Ovary (tissue), 9 donors: Measurements from ENCODE around the gene RBM28. TPM values are rescaled to one million over a fixed set of nuclear protein-coding genes. Genes with fewer than 3 reads are reported as not detected.

ENCODE experiments used
- DNase-seq, 5 donors: peaks; one replicate each; pipeline ENCODE4 v3.0.0-alpha.2; 2019 to 2020
- H3K27ac ChIP-seq, 2 donors: fragments of 200-600 bp; one replicate each; pipeline versions ENCODE4 v1.5.1 to v1.8.0; 2019 to 2022
- H3K27me3 ChIP-seq: fragments of 200-600 bp; one replicate; pipeline ENCODE4 v1.8.0; 2022
- H3K36me3 ChIP-seq: fragments of 200-600 bp; sonication (generic); one replicate; pipeline ENCODE4 v1.5.1; 2019
- H3K4me1 ChIP-seq: one replicate; pipeline ENCODE4 v1.8.1; 2013; ENCODE audit warnings: mild to moderate bottlenecking, moderate library complexity; ENCODE audit not compliant: insufficient read depth
- H3K4me3 ChIP-seq: fragments of 200-600 bp; sonication (generic); one replicate; pipeline ENCODE4 v1.5.1; 2017
- H3K9me3 ChIP-seq, 2 donors: fragments of 200-600 bp in 1 of 2; sonication (generic) in 1 of 2; one replicate each; pipeline versions ENCODE4 v1.5.1 to v1.8.1; 2013 to 2019; ENCODE audit warnings: mild to moderate bottlenecking in 1 of 2, moderate library complexity in 1 of 2
- CTCF ChIP-seq, 3 donors: fragments of 450-650 bp in 2 of 3; fragments of 200-600 bp in 1 of 3; IDR thresholded peaks; one replicate each; pipeline versions ENCODE4 v1.5.1 to v1.8.0; 2016 to 2022; ENCODE audit warnings: antibody characterized with exemption in 3 of 3, mild to moderate bottlenecking in 1 of 3
- EP300 ChIP-seq: sonication (generic); formaldehyde crosslinking; IDR thresholded peaks from one replicate; pipeline ENCODE4 v1.6.1; 2017; ENCODE audit warnings: antibody characterized with exemption
- POLR2A ChIP-seq: fragments of 450-650 bp; IDR thresholded peaks from one replicate; pipeline ENCODE4 v1.6.1; 2017; ENCODE audit warnings: antibody characterized with exemption, mild to moderate bottlenecking, moderate library complexity
- WGBS, 3 donors: extraction: QIAGEN DNeasy Blood & Tissue Kit in 1 of 3; methylation state at CpG; one replicate each; pipeline versions ENCODE4 v1.1.5 to v1.1.7; 2013 to 2017; 5-methylcytosine and 5-hydroxymethylcytosine counted together
- intact Hi-C, 4 donors: fragments of 100-400 bp; cut with DNase I; formaldehyde crosslinking; loops; one replicate each; pipeline versions ENCODE4 v1.11.0 to v1.15.1; 2022 to 2023
- polyA plus RNA-seq, 2 donors: library from polyadenylated mRNA; stranded (reverse); fragments of 200-250 nt in 1 of 2; fragments of 350-450 nt in 1 of 2; fragmentation: Illumina TruSeq in 1 of 2; extraction: RNeasy Lipid Tissue Mini Kit (QIAGEN cat#74804) in 1 of 2; gene quantifications; one replicate each; pipeline ENCODE4 v1.2.3, GENCODE V29; 2013 to 2014
- total RNA-seq, 7 donors: library from RNA; depleted of rRNA in 2 of 7; stranded (reverse); fragments of >200 nt in 2 of 7; fragmentation: NEBNext Ultra II Directional in 3 of 7; extraction: Animal tissue kit (Norgen Biotek cat#: 25700) in 3 of 7; gene quantifications; one replicate each; pipeline versions ENCODE4 v1.1.0 to v1.2.4, GENCODE V29; 2016 to 2023
- donor health status: DM: no; HTN: no; CAD: no; lungs with moderate emphysema.
- donor health status: DM: no; HTN: no; CAD: no.
- donor health status: Bipolar disorder and iron deficiency.
- donor health status: DM: yes; HTN: yes; CAD: no.
- donor health status: DM: no; HTN: no; CAD: no.
- donor health status: DM: yes; HTN: yes; CAD: no.

The RBM28 gene
- total and polyA plus RNA-seq, 9 donors, result 13.6 to 50.8 (median 33.1) TPM

- peak; percentile 28 to 69 (median 57) for DNase-seq
- peak within 1 kb of the TSS; percentile 43 for H3K4me3 ChIP-seq
- no peaks in the 10 kb centered on the region for H3K36me3 ChIP-seq
- intact Hi-C loops, result no loop called here
- peaks cover 1% of the 10 kb centered on the region for H3K4me1 ChIP-seq
- no peak within 1 kb of the TSS for H3K27ac ChIP-seq
- WGBS, 3 donors, result 1 to 3% (median 2%) methylated on average over 35 to 88 of the region's 88 CpGs
- TF ChIP-seq EP300 (no peak), POLR2A (no peak), CTCF (IDR thresholded peaks at IDR 0.05) (no peak)
- no peaks in the 10 kb centered on the region for H3K27me3 ChIP-seq
- no peaks in the 10 kb centered on the region for H3K9me3 ChIP-seq
These were observed 18.0 kb upstream of the RBM28 start, which contains the start of gene PRRT4 for GRCh38 chr7:128361411-128362379. Gene PRRT4, minus strand, starts transcription at chr7:128361690.

- Histone ChIP-seq H3K36me3 (no peaks in the 10 kb centered on the region), H3K4me3 (no peak overlapping the region), H3K27ac (no peak overlapping the region), H3K9me3 (no peaks in the 10 kb centered on the region), H3K27me3 (no peaks in the 10 kb centered on the region), H3K4me1 (peaks cover 1% of the 10 kb centered on the region)
- DNase-seq, result no peak
- 14 to 20% (median 19%) methylated on average over 9 of the region's 9 CpGs for WGBS, 3 donors
- intact Hi-C loops, result no loop called here
- TF ChIP-seq EP300 (no peak), CTCF (IDR thresholded peaks at IDR 0.05) (no peak), POLR2A (no peak)
These were observed 16.6 kb upstream of the RBM28 start for GRCh38 chr7:128360359-128360678.

- Histone ChIP-seq H3K4me1 (peaks cover 1% of the 10 kb centered on the region), H3K27me3 (no peaks in the 10 kb centered on the region), H3K36me3 (no peaks in the 10 kb centered on the region), H3K27ac (no peak overlapping the region), H3K4me3 (no peak overlapping the region), H3K9me3 (no peaks in the 10 kb centered on the region)
- TF ChIP-seq CTCF (IDR thresholded peaks at IDR 0.05), result no peak
- TF ChIP-seq EP300, result no peak
- TF ChIP-seq POLR2A, result no peak
- intact Hi-C loops, result no loop called here
- DNase-seq, result no peak
- WGBS, 3 donors, result 68 to 85% (median 77%) methylated on average over 4 of the region's 4 CpGs
These were observed 16.2 kb upstream of the RBM28 start for GRCh38 chr7:128359939-128360338.

- 95 to 100% (median 95%) methylated on average over 2 to 12 of the region's 12 CpGs for WGBS, 3 donors
- no peaks in the 10 kb centered on the region for H3K36me3 ChIP-seq
- H3K4me3 ChIP-seq, result no peak overlapping the region
- H3K9me3 ChIP-seq, result no peaks in the 10 kb centered on the region
- TF ChIP-seq CTCF (IDR thresholded peaks at IDR 0.05), result no peak
- TF ChIP-seq POLR2A, result no peak
- TF ChIP-seq EP300, result no peak
- no peaks in the 10 kb centered on the region for H3K27me3 ChIP-seq
- no peak overlapping the region for H3K27ac ChIP-seq
- DNase-seq, result no peak
- intact Hi-C loops, result no loop called here
- H3K4me1 ChIP-seq, result peaks cover 1% of the 10 kb centered on the region
These were observed 15.6 kb upstream of the RBM28 start for GRCh38 chr7:128359336-128359735.
